Measurements from ENCODE around the gene PIP4K2B.
A peak's percentile ranks its signal among the peaks of the same experiment; 100 is the strongest.

Gene PIP4K2B

GRCh38 chr17:38777641-38778250 is 21.6 kb downstream of the PIP4K2B start:
- no peak for DNase-seq

- DNase-seq = no peak
These were observed 26.1 kb downstream of the PIP4K2B start for GRCh38 chr17:38773258-38773657.

- DNase-seq = no peak
These were observed 30.9 kb downstream of the PIP4K2B start for GRCh38 chr17:38768417-38768816.

- no peak for DNase-seq
These were observed 33.0 kb downstream of the PIP4K2B start for GRCh38 chr17:38766341-38766740.

- no peak for DNase-seq
These were observed 37.1 kb downstream of the PIP4K2B start for GRCh38 chr17:38762231-38762630.

DNA sequence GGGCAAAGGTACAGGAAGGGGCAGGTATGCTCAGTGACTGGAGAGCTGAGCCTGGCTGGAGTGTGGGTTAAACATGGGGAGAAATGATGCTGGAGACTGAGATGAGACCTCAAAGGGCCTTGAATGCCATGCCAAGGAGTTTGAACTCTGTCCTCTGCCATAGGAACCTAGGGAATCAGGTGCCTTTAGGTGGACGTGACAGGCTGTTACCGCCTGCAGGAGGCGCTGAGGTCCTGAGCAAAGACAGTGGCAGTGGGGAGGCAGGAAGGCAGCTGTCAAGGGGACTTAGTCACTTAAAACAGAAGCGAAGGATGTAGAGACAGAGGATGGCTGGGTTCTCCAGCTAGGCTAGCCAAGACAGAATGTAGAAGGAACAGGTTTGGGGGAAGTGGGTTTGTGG is 37.7 kb downstream of the PIP4K2B start:
- DNase-seq = peak; percentile 88

- peak; percentile 61 for DNase-seq
These were observed 46.3 kb downstream of the PIP4K2B start for GRCh38 chr17:38753071-38753506.

GRCh38 chr17:38752308-38753070 is 46.9 kb downstream of the PIP4K2B start, which contains the start of gene PSMB3:
TSS of gene PSMB3 (plus strand) at chr17:38752741. CDS start at chr17:38752827, 86 bp downstream.
- peak; percentile 100 for DNase-seq

DNA sequence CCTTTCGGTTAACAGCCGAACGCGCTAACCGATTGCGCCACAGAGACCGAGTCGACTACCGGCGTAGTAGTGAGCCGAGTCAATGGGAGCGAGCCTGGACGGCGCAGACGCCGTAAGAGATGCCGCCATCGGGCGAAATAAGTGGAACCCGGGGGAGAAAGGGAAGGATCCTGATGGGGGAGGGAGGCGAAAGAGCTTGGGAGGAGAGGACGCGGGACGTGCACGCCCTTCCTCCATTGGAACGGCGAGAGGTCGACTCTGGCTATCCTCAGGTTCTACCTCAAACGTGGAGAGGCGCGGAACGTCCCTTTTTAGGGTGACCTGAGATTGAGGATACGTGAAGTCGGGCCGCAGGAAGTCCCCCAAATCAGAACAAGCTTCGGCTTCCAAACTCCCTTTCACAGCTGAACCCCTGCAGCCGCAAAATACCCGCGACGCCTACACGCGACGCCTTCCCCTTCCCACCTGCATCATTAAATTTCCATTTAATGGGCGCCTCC is 47.5 kb downstream of the PIP4K2B start:
- DNase-seq = peak; percentile 94

DNA sequence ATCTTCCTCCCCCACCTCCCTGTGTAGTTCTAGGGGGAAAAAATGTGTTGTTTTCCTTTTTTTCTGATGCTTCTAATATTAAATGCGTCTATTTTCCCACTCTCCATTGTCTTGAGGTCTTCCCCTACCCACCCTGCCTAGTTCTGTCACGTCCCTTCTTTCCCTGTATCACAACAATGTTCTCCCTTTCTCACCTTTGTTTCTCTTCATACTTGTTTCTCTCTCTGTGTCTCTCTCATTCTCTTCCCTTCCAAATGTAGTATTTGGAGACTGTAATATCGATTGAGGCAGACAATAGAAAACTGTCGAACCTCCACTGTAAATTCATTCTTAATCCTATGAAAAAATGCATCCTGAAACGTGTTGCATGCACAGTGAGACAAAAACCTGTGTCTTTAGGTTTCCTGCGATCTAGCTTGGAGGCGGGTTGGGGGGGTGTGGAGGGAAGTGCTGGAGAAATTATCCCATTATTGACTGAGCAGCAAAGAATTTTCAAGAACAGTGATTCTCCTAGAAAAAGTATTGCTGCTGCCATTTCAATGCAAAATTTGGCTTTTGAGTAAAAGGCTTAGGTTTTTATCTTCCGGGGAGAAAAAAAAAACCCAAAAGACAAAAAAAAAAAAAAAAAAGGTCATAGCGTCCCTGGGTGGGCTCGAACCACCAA is 48.1 kb downstream of the PIP4K2B start:
- no peak for DNase-seq

DNA sequence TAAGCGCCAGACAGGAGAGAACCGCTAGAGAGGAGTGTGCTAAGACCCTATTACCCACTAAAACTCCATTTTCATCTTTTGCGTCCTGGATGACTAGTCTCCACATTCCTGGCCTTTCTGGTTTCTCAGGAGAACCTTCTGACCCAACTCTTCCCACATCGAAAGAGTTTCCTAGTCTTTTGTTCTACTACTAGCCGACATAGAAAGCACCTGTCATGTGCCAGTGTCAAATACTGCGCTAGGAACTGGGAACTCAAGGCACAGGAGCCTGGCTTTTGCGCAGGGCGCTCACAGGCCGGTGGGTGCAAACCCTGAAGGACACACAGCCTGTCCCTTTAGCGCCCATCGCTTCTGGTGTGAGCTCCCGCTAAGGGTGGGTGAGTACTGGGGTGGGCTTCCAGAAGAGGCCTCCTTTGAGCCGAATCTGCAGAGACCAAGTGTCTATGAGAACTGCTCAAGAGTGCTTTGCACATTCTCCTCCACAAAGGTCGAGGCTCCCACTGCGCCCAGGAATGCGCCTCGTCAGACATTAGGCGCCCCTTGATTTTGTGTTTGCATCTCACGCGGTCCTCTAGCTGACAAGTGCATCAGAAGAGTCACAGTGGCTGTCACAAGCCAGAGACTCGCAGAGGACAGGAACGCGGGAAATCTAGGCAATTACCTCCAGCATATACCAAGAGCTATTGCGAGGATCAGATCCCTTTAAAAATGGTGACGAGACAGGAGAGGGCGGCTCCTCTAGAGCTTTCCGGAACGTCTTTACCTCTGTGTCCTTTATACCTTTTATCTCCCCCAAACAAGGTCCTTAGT is 48.8 kb downstream of the PIP4K2B start:
- DNase-seq = no peak

- no peak for DNase-seq
These were observed 49.4 kb downstream of the PIP4K2B start for GRCh38 chr17:38750044-38750311.

- peak; percentile 95 for DNase-seq
These were observed 49.9 kb downstream of the PIP4K2B start for GRCh38 chr17:38749223-38750043.

GRCh38 chr17:38748892-38749222 is 50.5 kb downstream of the PIP4K2B start:
- no peak for DNase-seq

GRCh38 chr17:38748149-38748891 is 51.0 kb downstream of the PIP4K2B start, which contains the start of gene PCGF2:
TSS of gene PCGF2 (minus strand) at chr17:38748336. CDS start at chr17:38740402, 7,934 bp downstream.
- peak; percentile 98 for DNase-seq

DNA sequence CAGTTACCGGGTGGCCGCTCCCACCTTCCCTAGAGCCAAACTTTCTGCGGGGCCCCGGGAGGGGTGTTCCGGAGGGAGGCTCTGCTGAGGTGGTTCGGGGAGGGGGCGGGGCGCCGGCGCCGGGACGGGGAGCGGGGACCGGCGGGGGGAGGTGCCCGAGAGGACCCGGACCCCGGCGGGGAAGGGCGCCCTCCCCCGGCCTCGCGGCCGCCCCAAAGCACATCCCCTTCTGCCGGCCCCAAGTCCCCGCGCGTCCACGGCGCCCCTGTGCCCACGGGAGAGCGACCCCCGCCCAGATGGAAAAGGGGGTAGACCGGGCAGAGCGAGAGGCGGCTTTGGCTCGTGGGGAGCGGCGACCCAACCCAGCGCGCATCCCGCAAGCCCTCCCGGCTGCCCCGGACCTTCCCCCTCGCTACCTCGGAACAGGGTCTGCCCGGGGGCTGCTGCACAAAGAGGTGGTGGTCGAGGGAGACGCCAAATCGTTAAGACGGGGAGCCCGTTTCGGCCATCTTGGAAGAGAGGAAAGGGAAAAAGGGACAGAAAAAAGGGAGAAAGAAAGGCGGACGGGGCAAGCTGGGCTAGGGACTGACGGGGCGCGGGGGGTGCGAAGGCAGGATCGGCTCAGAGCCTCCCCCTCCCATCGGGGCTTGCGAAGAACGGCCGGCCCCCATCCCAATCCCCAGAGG is 51.8 kb downstream of the PIP4K2B start:
- DNase-seq = peak; percentile 67

DNA sequence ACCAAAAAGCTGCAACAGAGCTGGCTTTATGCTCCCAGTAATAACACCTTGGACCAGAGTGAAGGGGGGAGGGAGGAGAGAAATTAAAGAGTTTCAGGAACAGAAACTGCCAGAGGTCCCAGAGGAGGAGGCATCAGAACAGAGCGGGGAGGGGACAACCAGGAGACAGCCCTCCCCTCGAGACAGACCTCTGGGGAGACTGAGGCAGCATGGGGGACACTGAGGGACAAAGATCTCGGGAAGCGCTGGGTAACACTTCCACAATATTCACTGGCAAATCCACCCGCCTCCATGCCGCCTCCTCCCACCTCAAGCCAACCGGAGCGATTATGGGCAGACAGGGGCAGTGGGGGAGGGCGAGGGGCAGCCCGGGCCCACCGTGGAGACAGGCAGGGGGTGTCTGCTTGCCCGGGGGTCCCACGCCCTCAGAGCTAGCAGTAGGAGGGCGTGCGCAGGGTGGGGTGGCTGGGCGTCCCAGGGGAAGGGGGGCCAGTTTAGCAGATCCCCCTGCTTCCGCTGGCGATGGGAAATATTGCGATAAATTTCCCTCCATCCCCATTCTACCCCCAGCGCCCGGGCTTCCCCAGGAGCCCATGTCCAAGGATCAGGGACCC is 52.4 kb downstream of the PIP4K2B start:
- DNase-seq = no peak

GRCh38 chr17:38746004-38746848 is 53.1 kb downstream of the PIP4K2B start:
- DNase-seq = no peak

GRCh38 chr17:38745545-38745944 is 53.8 kb downstream of the PIP4K2B start:
- no peak for DNase-seq

Data from islet precursor cell (in vitro differentiated cells).